ENCODE results near the gene CCDC149. TPM values are rescaled to one million over a fixed set of nuclear protein-coding genes. Genes with fewer than 3 reads are reported as not detected.

Gene CCDC149
- total and polyA plus RNA-seq, 2 experiments from 2014 or later, result 12.3 to 13.3 TPM

DNA sequence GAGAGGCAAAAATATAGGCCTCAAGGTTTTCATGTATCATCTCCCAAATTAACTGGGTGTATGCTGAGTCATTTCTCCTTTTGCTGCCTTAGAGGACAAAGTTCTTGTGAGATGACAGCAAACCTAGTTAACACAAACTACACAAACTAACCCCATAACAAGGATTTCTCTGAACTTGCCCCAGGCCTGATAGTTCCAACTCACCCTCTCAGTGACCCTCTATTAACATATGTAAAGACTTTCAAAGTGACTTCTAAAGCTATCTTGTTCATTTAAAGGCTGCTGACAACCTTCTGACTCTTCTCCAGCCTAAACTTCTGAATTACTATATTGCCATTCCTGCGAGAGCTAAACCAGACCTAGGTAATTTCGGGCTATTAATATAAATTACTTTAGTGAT lies 43.2 kb upstream of the CCDC149 start:
- Histone ChIP-seq H3K79me2 (no peaks in the 10 kb centered on the region), H4K20me1 (ENCODE audit: insufficient read depth, poor library complexity, severe bottlenecking) (no peaks in the 10 kb centered on the region), H3K4me1 (ENCODE audit: insufficient read depth) (no peaks in the 10 kb centered on the region), H3K9me3 (ENCODE audit: low read depth) (no peaks in the 10 kb centered on the region), H3K9me2 (replicated peaks; ENCODE audit: insufficient read depth) (no peaks in the 10 kb centered on the region), H3K4me2 (no peak overlapping the region), H3K36me3 (replicated peaks; ENCODE audit: insufficient read depth, low read depth) (no peaks in the 10 kb centered on the region), H3K27me3 (no peaks in the 10 kb centered on the region), H2AFZ (no peak overlapping the region), H3K4me3 (no peak overlapping the region), H3K27ac (no peak overlapping the region)
- 100% methylated on average over 2 of the region's 2 CpGs for WGBS (ENCODE audit: low lambda C conversion rate, missing lambda C conversion rate)
- DNase-seq (ENCODE audit: low spot score), result no peak
- TF ChIP-seq EZH2 (IDR thresholded peaks at IDR 0.05; ENCODE audit: borderline replicate concordance) (no peak), EZH2phosphoT487 (IDR thresholded peaks at IDR 0.05; ENCODE audit: low read depth, severe bottlenecking, unreplicated experiment) (no peak)
- TF ChIP-seq, protein P1, sequence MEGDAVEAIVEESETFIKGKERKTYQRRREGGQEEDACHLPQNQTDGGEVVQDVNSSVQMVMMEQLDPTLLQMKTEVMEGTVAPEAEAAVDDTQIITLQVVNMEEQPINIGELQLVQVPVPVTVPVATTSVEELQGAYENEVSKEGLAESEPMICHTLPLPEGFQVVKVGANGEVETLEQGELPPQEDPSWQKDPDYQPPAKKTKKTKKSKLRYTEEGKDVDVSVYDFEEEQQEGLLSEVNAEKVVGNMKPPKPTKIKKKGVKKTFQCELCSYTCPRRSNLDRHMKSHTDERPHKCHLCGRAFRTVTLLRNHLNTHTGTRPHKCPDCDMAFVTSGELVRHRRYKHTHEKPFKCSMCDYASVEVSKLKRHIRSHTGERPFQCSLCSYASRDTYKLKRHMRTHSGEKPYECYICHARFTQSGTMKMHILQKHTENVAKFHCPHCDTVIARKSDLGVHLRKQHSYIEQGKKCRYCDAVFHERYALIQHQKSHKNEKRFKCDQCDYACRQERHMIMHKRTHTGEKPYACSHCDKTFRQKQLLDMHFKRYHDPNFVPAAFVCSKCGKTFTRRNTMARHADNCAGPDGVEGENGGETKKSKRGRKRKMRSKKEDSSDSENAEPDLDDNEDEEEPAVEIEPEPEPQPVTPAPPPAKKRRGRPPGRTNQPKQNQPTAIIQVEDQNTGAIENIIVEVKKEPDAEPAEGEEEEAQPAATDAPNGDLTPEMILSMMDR (IDR thresholded peaks at IDR 0.05; ENCODE audit: poor library complexity), result no peak

DNA sequence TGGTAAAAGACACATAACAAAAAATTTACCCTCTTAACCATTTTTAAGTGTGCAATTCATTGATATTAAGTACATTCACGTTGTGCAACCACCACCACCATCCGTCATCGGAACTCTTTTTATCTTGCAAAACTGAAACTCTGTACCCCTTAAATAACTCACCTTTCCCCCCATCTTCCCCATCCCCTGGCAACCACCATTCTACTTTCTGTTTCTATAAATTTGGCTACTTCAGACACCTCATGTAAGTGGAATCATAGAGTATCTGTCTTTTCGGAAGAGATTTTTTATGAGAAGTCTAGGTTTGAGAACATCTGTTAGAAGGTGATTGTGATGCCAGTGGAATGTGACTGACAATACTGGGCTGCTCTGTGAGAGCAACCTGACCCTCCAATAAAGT lies 39.8 kb upstream of the CCDC149 start:
- Histone ChIP-seq H3K9me2 (replicated peaks; ENCODE audit: insufficient read depth) (no peaks in the 10 kb centered on the region), H3K27ac (no peak overlapping the region), H3K79me2 (no peaks in the 10 kb centered on the region), H3K36me3 (replicated peaks; ENCODE audit: insufficient read depth, low read depth) (no peaks in the 10 kb centered on the region), H3K27me3 (no peaks in the 10 kb centered on the region), H4K20me1 (ENCODE audit: insufficient read depth, poor library complexity, severe bottlenecking) (no peaks in the 10 kb centered on the region), H3K4me3 (no peak overlapping the region), H3K4me2 (no peak overlapping the region), H2AFZ (no peak overlapping the region), H3K4me1 (ENCODE audit: insufficient read depth) (no peaks in the 10 kb centered on the region), H3K9me3 (ENCODE audit: low read depth) (no peaks in the 10 kb centered on the region)
- 68% methylated on average over 4 of the region's 4 CpGs for WGBS (ENCODE audit: low lambda C conversion rate, missing lambda C conversion rate)
- no peak for DNase-seq (ENCODE audit: low spot score)
- TF ChIP-seq EZH2phosphoT487 (IDR thresholded peaks at IDR 0.05; ENCODE audit: low read depth, severe bottlenecking, unreplicated experiment), result no peak
- TF ChIP-seq, protein P1 (IDR thresholded peaks at IDR 0.05; ENCODE audit: poor library complexity), result no peak
- no peak for TF ChIP-seq EZH2 (IDR thresholded peaks at IDR 0.05; ENCODE audit: borderline replicate concordance)

DNA sequence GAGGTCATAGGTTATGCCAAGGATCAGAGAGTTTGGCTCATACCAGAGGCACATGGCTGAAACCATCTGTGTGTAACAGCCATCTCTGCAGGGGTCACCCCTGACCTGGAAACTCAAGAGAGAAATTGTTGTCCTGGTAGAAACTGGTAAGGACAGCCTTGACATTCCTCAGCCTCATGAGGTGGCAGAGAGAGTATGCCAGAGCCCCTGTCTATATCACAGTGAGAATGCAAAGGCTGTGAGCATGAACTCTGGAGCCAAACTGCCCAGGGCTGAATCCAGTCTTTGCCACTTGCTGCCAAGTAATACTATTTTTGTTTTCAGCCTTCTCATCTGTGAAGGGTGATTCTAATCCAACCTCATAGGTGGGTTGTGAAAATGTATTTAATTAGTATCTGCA lies 37.1 kb upstream of the CCDC149 start:
- DNase-seq (ENCODE audit: low spot score), result no peak
- no peak for TF ChIP-seq EZH2 (IDR thresholded peaks at IDR 0.05; ENCODE audit: borderline replicate concordance)
- TF ChIP-seq, protein P1 (IDR thresholded peaks at IDR 0.05; ENCODE audit: poor library complexity), result no peak
- TF ChIP-seq EZH2phosphoT487 (IDR thresholded peaks at IDR 0.05; ENCODE audit: low read depth, severe bottlenecking, unreplicated experiment), result no peak
- no peak overlapping the region for H3K4me3 ChIP-seq

DNA sequence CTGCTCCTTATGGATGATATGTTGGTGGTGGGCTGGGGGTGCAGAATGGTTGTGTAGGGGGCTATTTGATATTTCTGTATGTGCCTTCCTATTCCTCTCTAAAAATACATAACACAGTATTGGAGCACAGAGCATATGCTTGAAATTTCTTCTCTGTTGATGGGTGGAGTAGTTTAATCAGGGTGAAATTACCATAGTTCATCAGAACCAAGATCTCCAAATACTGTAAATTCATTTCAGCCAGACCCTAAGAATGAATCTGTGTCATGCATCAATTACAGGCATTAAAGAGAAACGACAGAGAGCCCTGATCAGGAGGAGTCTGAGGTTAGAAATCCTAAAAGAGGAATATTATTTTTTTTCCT lies 25.1 kb upstream of the CCDC149 start:
- WGBS (ENCODE audit: low lambda C conversion rate, missing lambda C conversion rate), result 85% methylated on average over 1 of the region's 1 CpG
- no peak for DNase-seq (ENCODE audit: low spot score)

More for the DNA sequence above, 37.1 kb upstream of the CCDC149 start:
- no peak overlapping the region for H3K27ac ChIP-seq
- no peaks in the 10 kb centered on the region for H3K36me3 ChIP-seq (replicated peaks; ENCODE audit: insufficient read depth, low read depth)
- no peak overlapping the region for H3K4me2 ChIP-seq
- no peaks in the 10 kb centered on the region for H3K9me3 ChIP-seq (ENCODE audit: low read depth)
- H3K27me3 ChIP-seq, result no peaks in the 10 kb centered on the region
- no peak overlapping the region for H2AFZ ChIP-seq
- H4K20me1 ChIP-seq (ENCODE audit: insufficient read depth, poor library complexity, severe bottlenecking), result no peaks in the 10 kb centered on the region
- no peaks in the 10 kb centered on the region for H3K79me2 ChIP-seq
- no peaks in the 10 kb centered on the region for H3K4me1 ChIP-seq (ENCODE audit: insufficient read depth)
- no peaks in the 10 kb centered on the region for H3K9me2 ChIP-seq (replicated peaks; ENCODE audit: insufficient read depth)

More for the DNA sequence above, 25.1 kb upstream of the CCDC149 start:
- H3K9me2 ChIP-seq (replicated peaks; ENCODE audit: insufficient read depth), result no peaks in the 10 kb centered on the region
- H2AFZ ChIP-seq, result no peak overlapping the region
- no peaks in the 10 kb centered on the region for H3K27me3 ChIP-seq
- no peaks in the 10 kb centered on the region for H3K9me3 ChIP-seq (ENCODE audit: low read depth)
- no peaks in the 10 kb centered on the region for H4K20me1 ChIP-seq (ENCODE audit: insufficient read depth, poor library complexity, severe bottlenecking)
- H3K4me1 ChIP-seq (ENCODE audit: insufficient read depth), result no peaks in the 10 kb centered on the region
- H3K36me3 ChIP-seq (replicated peaks; ENCODE audit: insufficient read depth, low read depth), result no peaks in the 10 kb centered on the region
- no peak overlapping the region for H3K4me2 ChIP-seq
- TF ChIP-seq, protein P1 (IDR thresholded peaks at IDR 0.05; ENCODE audit: poor library complexity), result no peak
- TF ChIP-seq EZH2 (IDR thresholded peaks at IDR 0.05; ENCODE audit: borderline replicate concordance) (no peak), EZH2phosphoT487 (IDR thresholded peaks at IDR 0.05; ENCODE audit: low read depth, severe bottlenecking, unreplicated experiment) (no peak)
- H3K4me3 ChIP-seq, result no peak overlapping the region
- no peaks in the 10 kb centered on the region for H3K79me2 ChIP-seq
- no peak overlapping the region for H3K27ac ChIP-seq
